ENCODE data around the gene VPS26C. TPM values are rescaled to one million over a fixed set of nuclear protein-coding genes. Genes with fewer than 3 reads are reported as not detected.

VPS26C gene
- total and polyA plus RNA-seq, 8 donors, result 15.3 to 118 (median 40.1) TPM

DNA sequence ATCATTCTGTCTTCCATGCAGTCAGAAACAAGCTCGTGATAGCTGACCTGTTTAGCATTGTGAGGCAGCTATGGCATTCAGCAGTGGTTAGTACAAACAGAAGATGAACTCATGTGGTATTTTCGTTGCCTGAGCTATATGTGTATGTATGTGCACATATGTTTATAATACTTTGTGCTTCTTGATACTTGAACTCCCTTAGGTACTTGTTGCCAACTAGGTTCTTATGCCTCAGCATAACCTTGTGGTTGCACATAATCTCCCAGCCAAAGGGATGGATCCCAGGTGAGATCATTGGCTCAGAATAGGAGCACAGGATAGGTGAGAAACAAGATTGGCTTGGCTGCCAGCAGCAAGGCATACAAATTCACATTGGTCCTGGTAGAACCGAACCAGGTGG, 86.1 kb downstream of the VPS26C start:
- 60 to 82% (median 73%) methylated on average over 3 of the region's 3 CpGs for WGBS, 5 donors
- Histone ChIP-seq H3K4me3 (no peak overlapping the region), H3K27ac (peak overlapping the region in 1 of 5 donors; percentile 40), H3K27me3 (no peaks in the 10 kb centered on the region), H3K4me1 (peaks cover 6 to 15% (median 10%) of the 10 kb centered on the region in 4 donors), H3K36me3 (peaks cover 8 to 72% (median 64%) of the 10 kb centered on the region in 4 donors), H3K9me3 (no peaks in the 10 kb centered on the region)
- DNase-seq, result no peak
- no peak for TF ChIP-seq CTCF (IDR thresholded peaks at IDR 0.05)
- no peak for TF ChIP-seq POLR2AphosphoS5 (IDR thresholded peaks at IDR 0.05)
- no peak for TF ChIP-seq EP300 (IDR thresholded peaks at IDR 0.05)
- no peak for TF ChIP-seq POLR2A (IDR thresholded peaks at IDR 0.05)
- intact Hi-C loops (cut with DNase I; ENCODE audit: low total_unique reads), result no loop called here

DNA sequence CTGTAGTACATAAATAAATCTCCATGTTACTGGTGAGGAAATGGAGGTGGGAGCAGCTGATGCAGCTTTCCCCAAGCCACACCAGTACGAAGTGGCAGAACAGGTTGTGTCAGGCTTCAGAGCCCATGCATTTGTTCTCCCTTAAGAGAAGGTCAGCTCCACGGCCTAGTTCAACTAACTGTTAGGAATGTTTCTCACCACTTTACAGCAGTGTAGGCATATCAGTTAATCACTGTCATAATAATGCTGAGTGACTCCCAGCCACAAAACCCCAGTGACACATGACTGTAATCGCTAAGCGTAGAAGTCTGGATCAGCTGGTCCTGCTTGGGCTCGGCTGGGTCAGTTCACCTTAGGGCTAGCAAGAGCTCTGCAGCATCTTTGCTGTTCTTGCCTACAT, 90.4 kb downstream of the VPS26C start:
- no peak for TF ChIP-seq POLR2A (IDR thresholded peaks at IDR 0.05)
- Histone ChIP-seq H3K4me3 (no peak overlapping the region), H3K9me3 (no peaks in the 10 kb centered on the region), H3K27ac (peak overlapping the region in 1 of 5 donors; percentile 22), H3K27me3 (no peaks in the 10 kb centered on the region), H3K36me3 (peaks cover 17 to 88% (median 79%) of the 10 kb centered on the region in 4 donors), H3K4me1 (peaks cover 2 to 13% (median 7%) of the 10 kb centered on the region in 4 donors)
- intact Hi-C loops (cut with DNase I; ENCODE audit: low total_unique reads), result no loop called here
- peak; percentile 72 to 87 for DNase-seq
- 37 to 67% (median 47%) methylated on average over 5 of the region's 5 CpGs for WGBS, 5 donors

Small RNA genes lying within 50 kb of the gene (small RNA-seq; reads per million reads assigned to genes)
- gene RN7SL678P, result 0 reads per million in 4 donors

Other genes starting within 250 kb of the VPS26C start
- gene PIGP, start 194.3 kb downstream of the VPS26C start, total RNA-seq, result 100 to 1,000 TPM in 1 of 5 donors, 10 to 100 TPM in 2, 1 to 10 TPM in 2; 7.0 to 115 (median 37.9) TPM
- 10 to 100 TPM; 24.7 to 37.9 (median 31.0) TPM for gene PIGP, start 194.3 kb downstream of the VPS26C start, polyA plus RNA-seq
- 100 to 1,000 TPM; 129 to 538 (median 165) TPM for gene TTC3, start 194.1 kb downstream of the VPS26C start, total RNA-seq
- 10 to 100 TPM; 17.5 to 32.4 (median 32.3) TPM for gene TTC3, start 194.1 kb downstream of the VPS26C start, polyA plus RNA-seq
- gene DYRK1A, start 99.4 kb upstream of the VPS26C start, total RNA-seq, result 100 to 1,000 TPM in 2 of 5 donors, 10 to 100 TPM in 3; 58.3 to 124 (median 99.4) TPM
- 10 to 100 TPM; 10.1 to 19.0 (median 16.3) TPM for gene DYRK1A, start 99.4 kb upstream of the VPS26C start, polyA plus RNA-seq

Data from stomach (tissue), 9 donors.